Naive B cell (primary cell): ENCODE results near the gene AKAP12. TPM values are rescaled to one million over a fixed set of nuclear protein-coding genes. Genes with fewer than 3 reads are reported as not detected.
A peak's percentile ranks its signal among the peaks of the same experiment; 100 is the strongest.
"Not testable (repeated sequence)": the region's sequence is repeated elsewhere in the genome, so short reads cannot be mapped to it uniquely, and the experiment has no call there.

Source experiments
- ATAC-seq, 2 donors: fragments of 150-1000 bp; cut with Tn5 transposase; 2 replicates each; pipeline ENCODE4 v1.10.0; 2021; ENCODE audit warnings: low read depth in 2 of 2, mild to moderate bottlenecking in 2 of 2, moderate library complexity in 2 of 2
- DNase-seq: peaks from one replicate; pipeline ENCODE4 v3.0.0; 2022
- H3K27ac Mint-ChIP-seq, 6 donors: one replicate each; pipeline ENCODE4 v1.8.0; 2020 to 2022; ENCODE audit warnings: mild to moderate bottlenecking in 6 of 6, mixed read lengths in 6 of 6, moderate library complexity in 5 of 6, inconsistent platforms in 2 of 6
- H3K27me3 Mint-ChIP-seq, 3 donors: one replicate each; pipeline ENCODE4 v1.8.0; 2021 to 2022; ENCODE audit warnings: mixed read lengths in 3 of 3, mild to moderate bottlenecking in 1 of 3
- H3K36me3 Mint-ChIP-seq, 2 donors: one replicate each; pipeline ENCODE4 v1.8.0; 2020 to 2022; ENCODE audit warnings: mixed read lengths in 2 of 2, inconsistent platforms in 1 of 2, mild to moderate bottlenecking in 1 of 2
- H3K4me1 Mint-ChIP-seq, 3 donors: one replicate each; pipeline ENCODE4 v1.8.0; 2020 to 2022; ENCODE audit warnings: mixed read lengths in 3 of 3, inconsistent platforms in 1 of 3, mild to moderate bottlenecking in 1 of 3, moderate library complexity in 1 of 3
- H3K4me3 Mint-ChIP-seq, 8 donors: one replicate each; pipeline ENCODE4 v1.8.0; 2020 to 2022; ENCODE audit warnings: mild to moderate bottlenecking in 8 of 8, mixed read lengths in 8 of 8, moderate library complexity in 8 of 8, inconsistent platforms in 2 of 8
- H3K9me3 Mint-ChIP-seq, 7 donors: one replicate each; pipeline ENCODE4 v1.8.0; 2020 to 2022; ENCODE audit warnings: mixed read lengths in 7 of 7, mild to moderate bottlenecking in 5 of 7, inconsistent platforms in 2 of 7, moderate library complexity in 1 of 7
- polyA plus RNA-seq, 6 donors: library from polyadenylated mRNA; unstranded; fragments of 300-500 nt; fragmentation: Illumina TruSeq; gene quantifications; one replicate each; pipeline ENCODE4 v1.2.3, GENCODE V29; 2021; ENCODE audit warnings: low read depth in 6 of 6

The AKAP12 gene
- polyA plus RNA-seq, 6 donors from 2014 or later, result 0.04 to 0.19 (median 0.08) TPM; not detected in 3

DNA sequence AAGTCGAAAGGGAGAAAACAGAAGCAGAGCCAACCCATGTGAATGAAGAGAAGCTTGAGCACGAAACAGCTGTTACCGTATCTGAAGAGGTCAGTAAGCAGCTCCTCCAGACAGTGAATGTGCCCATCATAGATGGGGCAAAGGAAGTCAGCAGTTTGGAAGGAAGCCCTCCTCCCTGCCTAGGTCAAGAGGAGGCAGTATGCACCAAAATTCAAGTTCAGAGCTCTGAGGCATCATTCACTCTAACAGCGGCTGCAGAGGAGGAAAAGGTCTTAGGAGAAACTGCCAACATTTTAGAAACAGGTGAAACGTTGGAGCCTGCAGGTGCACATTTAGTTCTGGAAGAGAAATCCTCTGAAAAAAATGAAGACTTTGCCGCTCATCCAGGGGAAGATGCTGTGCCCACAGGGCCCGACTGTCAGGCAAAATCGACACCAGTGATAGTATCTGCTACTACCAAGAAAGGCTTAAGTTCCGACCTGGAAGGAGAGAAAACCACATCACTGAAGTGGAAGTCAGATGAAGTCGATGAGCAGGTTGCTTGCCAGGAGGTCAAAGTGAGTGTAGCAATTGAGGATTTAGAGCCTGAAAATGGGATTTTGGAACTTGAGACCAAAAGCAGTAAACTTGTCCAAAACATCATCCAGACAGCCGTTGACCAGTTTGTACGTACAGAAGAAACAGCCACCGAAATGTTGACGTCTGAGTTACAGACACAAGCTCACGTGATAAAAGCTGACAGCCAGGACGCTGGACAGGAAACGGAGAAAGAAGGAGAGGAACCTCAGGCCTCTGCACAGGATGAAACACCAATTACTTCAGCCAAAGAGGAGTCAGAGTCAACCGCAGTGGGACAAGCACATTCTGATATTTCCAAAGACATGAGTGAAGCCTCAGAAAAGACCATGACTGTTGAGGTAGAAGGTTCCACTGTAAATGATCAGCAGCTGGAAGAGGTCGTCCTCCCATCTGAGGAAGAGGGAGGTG, 112.9 kb downstream of the AKAP12 start:
- H3K27me3 Mint-ChIP-seq, result no peaks in the 10 kb centered on the region
- H3K4me3 Mint-ChIP-seq, result no peak overlapping the region
- H3K4me1 Mint-ChIP-seq, result peaks cover 0 to 5% (median 0%) of the 10 kb centered on the region in 3 donors
- H3K27ac Mint-ChIP-seq, result no peak overlapping the region
- DNase-seq (no peak), ATAC-seq (no peak)
- H3K36me3 Mint-ChIP-seq, result peaks cover 0 to 20% of the 10 kb centered on the region in 2 donors
- H3K9me3 Mint-ChIP-seq, result no peaks in the 10 kb centered on the region

DNA sequence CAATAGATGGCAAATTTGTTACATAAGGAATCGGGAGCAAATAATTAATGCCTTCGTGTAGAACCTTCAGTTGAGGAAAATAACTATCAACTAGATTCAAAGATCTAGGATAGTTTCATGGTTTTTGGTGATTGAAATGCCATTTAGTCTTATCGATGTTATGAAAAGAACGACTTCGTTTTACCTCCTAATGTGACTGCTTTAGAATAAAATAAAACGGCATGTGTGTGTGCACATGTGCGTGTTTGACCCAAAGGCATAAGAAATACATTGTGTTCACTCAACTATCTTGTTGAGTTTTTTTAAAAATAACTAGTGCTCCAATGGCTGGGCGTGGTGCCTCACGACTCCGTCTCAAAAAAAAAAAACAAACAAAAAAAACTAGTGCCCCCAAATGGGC, 114.0 kb downstream of the AKAP12 start:
- no peak overlapping the region for H3K27ac Mint-ChIP-seq
- no peak overlapping the region for H3K4me3 Mint-ChIP-seq
- ATAC-seq (no peak), DNase-seq (no peak)
- peaks cover 0 to 17% of the 10 kb centered on the region in 2 donors for H3K36me3 Mint-ChIP-seq
- H3K4me1 Mint-ChIP-seq, result peaks cover 0 to 4% (median 0%) of the 10 kb centered on the region in 3 donors
- H3K9me3 Mint-ChIP-seq, result no peaks in the 10 kb centered on the region
- H3K27me3 Mint-ChIP-seq, result no peaks in the 10 kb centered on the region

DNA sequence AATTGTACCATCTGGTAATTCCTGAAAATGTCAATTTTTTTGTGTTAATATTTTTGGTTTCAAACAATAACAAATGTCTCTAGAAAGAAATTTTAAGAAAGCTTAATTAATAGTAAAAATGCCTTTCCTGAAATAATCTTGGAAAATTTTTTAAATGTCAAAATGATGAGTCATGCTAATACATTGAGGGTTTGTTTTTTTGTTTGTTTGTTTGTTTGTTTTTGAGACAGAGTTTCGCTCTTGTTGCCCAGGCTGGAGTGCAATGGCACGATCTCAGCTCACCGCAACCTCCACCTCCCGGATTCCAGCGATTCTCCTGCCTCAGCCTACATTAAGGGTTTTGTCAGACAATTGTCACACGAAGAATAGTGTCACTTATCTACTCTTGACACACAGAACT, 117.2 kb downstream of the AKAP12 start:
- not testable (repeated sequence) for ATAC-seq, H3K4me3 Mint-ChIP-seq, DNase-seq, H3K4me1 Mint-ChIP-seq, H3K9me3 Mint-ChIP-seq, H3K27me3 Mint-ChIP-seq, H3K27ac Mint-ChIP-seq, H3K36me3 Mint-ChIP-seq

DNA sequence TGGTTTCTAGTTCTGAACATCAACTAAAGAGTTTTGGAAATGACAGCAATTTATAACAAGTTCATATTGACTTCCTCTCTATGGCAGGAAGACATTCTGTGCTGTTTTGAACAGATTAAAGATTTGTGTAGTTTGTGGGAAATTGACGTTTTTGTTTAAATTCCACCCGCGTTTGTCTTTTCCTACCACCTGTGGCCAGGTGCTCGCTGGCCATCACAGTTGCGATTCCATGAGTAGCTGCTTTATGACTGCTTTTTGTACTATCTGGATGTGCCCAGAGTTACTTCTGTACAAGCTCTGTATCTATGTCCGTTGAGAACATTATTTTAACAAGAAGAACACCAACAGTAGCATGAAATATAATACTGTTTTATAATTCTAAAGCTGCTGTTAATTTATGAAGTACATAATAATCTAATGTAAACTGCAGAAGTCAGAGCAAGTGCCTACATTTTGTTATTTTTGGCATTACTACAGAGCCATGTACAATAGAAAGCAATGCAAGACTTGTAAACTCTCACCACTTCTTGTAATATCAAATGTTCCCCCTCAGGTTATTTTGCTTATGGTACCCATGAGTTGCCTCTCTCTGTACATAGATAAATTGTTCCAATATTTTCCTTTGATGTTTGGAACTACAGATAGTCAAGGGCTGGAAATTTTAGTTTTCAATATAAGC, 118.1 kb downstream of the AKAP12 start:
- DNase-seq (no peak), ATAC-seq (no peak)
- no peaks in the 10 kb centered on the region for H3K9me3 Mint-ChIP-seq
- peaks cover 0 to 7% of the 10 kb centered on the region in 2 donors for H3K36me3 Mint-ChIP-seq
- no peak overlapping the region for H3K4me3 Mint-ChIP-seq
- H3K4me1 Mint-ChIP-seq, result no peaks in the 10 kb centered on the region
- no peaks in the 10 kb centered on the region for H3K27me3 Mint-ChIP-seq
- H3K27ac Mint-ChIP-seq, result no peak overlapping the region

DNA sequence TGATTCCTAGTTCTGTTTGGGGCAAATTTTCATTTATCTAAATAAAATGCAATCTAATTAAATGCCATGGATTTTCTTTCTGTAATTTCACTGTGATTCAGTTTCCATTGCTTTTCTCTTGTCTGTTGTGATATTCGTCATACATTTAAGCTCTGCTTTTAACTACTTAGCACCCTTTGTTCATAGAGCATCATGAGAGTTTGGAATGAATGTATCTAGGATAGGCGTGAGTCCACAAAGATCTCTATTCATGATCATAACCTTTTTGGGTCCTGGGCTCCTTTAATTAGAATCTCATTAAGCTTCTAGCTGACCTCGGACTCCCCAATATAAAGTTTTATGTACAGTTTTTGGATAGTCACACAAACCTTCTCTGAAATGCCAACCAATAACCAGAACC, 118.7 kb downstream of the AKAP12 start:
- ATAC-seq (no peak), DNase-seq (no peak)
- Mint-ChIP-seq H3K36me3 (peaks cover 0 to 7% of the 10 kb centered on the region in 2 donors), H3K27me3 (no peaks in the 10 kb centered on the region), H3K9me3 (no peaks in the 10 kb centered on the region), H3K27ac (no peak overlapping the region), H3K4me1 (no peaks in the 10 kb centered on the region), H3K4me3 (no peak overlapping the region)

DNA sequence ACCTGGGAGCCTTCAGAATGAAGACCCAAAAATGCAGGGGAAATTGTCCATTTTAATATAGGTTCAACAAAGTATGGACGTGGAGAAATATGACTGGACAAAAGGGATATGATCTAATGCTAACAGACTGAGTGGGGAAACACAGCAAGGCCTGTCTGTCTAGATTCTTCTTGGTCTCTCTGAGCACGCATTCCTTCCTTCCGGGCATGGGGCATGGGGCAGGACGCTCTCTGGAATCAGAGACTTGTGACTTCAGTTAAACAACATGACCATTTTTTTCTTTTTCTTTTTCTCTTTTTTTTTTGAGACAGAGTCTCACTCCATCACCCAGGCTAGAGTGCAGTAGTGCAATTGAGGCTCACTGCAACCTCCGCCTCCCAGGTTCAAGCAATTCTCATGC, 119.7 kb downstream of the AKAP12 start:
- ATAC-seq (no peak), DNase-seq (no peak)
- peaks cover 0 to 14% of the 10 kb centered on the region in 2 donors for H3K36me3 Mint-ChIP-seq
- no peak overlapping the region for H3K4me3 Mint-ChIP-seq
- H3K9me3 Mint-ChIP-seq, result no peaks in the 10 kb centered on the region
- no peaks in the 10 kb centered on the region for H3K4me1 Mint-ChIP-seq
- peak overlapping the region in 1 of 6 donors; percentile 26 for H3K27ac Mint-ChIP-seq
- no peaks in the 10 kb centered on the region for H3K27me3 Mint-ChIP-seq

DNA sequence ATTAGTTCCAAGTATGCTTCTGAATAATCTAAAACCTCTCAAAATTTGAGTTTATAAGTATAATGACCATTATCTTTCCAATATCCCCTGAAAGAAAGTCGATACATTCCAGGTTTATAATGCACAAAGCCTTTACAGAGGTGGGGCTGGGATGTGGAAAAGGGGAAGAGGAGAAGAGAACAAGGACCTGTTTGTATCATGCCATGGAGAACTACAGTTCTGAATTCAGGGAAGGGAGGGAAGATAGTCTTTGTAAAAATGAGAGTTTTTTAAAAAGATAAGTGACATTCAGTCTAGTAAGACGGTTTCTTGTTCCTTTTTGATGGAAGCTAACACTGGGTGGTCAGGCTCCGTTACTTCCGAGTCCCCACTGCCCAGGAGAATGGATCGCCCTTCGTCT, 125.5 kb downstream of the AKAP12 start:
- DNase-seq (no peak), ATAC-seq (no peak)
- H3K27ac Mint-ChIP-seq, result peak overlapping the region in 2 of 6 donors; percentile 24 to 62
- H3K36me3 Mint-ChIP-seq, result peaks cover 19 to 34% of the 10 kb centered on the region in 2 donors
- no peaks in the 10 kb centered on the region for H3K4me1 Mint-ChIP-seq
- H3K4me3 Mint-ChIP-seq, result no peak overlapping the region
- H3K27me3 Mint-ChIP-seq, result no peaks in the 10 kb centered on the region
- H3K9me3 Mint-ChIP-seq, result no peaks in the 10 kb centered on the region

DNA sequence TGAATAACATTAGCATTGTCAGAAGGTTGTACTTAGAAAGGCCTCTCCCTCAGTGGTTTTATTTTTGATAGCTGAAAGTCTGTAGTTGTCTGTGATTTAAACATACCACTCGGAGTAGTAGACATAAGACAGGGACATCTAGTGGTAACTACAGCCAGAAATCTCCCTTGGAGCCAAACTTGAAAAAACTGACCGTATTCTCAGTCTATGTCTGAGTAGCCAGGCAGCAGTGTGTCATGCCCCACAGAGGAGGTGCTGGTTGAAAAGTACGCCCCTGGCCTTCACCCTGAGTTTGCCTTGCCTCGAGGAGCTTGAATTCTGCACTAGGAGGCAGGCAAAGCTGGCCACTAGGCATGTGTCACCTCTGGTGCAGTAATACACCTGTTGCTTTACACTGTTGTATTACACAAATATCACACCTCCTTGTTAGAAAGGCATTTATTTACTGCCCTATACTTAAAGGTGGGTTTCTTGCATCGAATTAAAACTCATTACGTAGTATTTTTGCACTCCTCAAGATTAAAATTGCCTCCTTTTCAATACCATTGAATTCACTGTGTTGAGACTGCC, 130.8 kb downstream of the AKAP12 start:
- Mint-ChIP-seq H3K36me3 (peaks cover 28 to 33% of the 10 kb centered on the region in 2 donors), H3K4me3 (no peak overlapping the region), H3K27ac (no peak overlapping the region), H3K4me1 (peaks cover 21 to 31% (median 28%) of the 10 kb centered on the region in 3 donors), H3K9me3 (no peaks in the 10 kb centered on the region), H3K27me3 (no peaks in the 10 kb centered on the region)
- no peak for ATAC-seq
- no peak for DNase-seq

DNA sequence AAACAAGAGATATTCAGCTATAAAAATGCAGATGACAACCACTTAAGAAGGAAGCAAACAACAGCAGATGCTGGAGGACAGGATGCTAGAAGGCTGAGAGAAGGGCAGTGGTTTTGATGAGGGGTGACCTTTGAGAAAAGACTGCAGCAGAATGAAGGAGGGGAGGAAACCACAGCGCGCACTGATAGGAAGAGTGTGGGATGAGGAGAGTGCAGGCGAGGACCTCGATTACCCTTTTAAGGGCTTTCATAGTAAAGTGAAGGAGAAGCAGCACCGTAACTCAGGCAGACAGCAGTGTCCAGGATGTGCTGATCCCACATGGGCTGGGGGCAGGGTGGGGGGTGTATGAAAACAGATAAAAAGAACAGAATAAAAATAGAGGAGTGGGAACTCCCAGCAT, 132.4 kb downstream of the AKAP12 start:
- ATAC-seq, result no peak
- no peak overlapping the region for H3K4me3 Mint-ChIP-seq
- peak overlapping the region in 3 of 6 donors; percentile 30 to 76 (median 36) for H3K27ac Mint-ChIP-seq
- H3K9me3 Mint-ChIP-seq, result no peaks in the 10 kb centered on the region
- no peak for DNase-seq
- H3K27me3 Mint-ChIP-seq, result no peaks in the 10 kb centered on the region
- peaks cover 35 to 45% (median 44%) of the 10 kb centered on the region in 3 donors for H3K4me1 Mint-ChIP-seq
- H3K36me3 Mint-ChIP-seq, result peaks cover 19 to 22% of the 10 kb centered on the region in 2 donors

DNA sequence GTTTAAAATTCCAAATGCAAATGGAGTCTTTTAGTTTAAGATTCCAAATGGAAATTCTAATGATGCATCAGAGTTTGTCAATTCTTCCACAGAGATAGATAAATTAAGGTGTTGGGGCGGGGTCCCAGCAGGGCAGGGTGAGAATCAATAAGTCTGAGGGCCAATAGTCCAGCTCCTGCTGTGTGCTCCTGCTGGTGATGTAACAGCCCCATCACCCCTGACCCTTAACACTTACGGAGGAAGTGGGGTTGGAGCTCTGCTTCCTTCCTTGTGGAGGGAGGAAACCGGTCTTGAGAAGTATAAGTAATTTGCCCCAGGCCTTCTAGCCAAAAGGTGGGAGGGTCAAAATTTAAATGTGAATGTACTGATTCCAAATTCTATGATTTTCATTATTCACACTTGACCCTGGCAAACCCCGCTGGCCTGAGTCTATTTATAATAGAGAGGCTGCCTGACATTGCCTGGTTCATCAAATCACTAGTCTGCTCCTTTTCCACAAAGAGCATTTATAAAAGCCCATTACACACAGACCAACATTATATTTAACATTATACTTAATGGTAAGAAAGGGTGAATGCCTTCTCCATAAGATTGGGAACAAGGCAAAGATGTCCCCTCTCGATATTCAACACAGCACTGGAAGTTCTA, 134.4 kb downstream of the AKAP12 start:
- peaks cover 19 to 22% of the 10 kb centered on the region in 2 donors for H3K36me3 Mint-ChIP-seq
- DNase-seq (no peak), ATAC-seq (no peak)
- no peaks in the 10 kb centered on the region for H3K9me3 Mint-ChIP-seq
- peaks cover 43 to 53% (median 50%) of the 10 kb centered on the region in 3 donors for H3K4me1 Mint-ChIP-seq
- H3K27me3 Mint-ChIP-seq, result no peaks in the 10 kb centered on the region
- H3K4me3 Mint-ChIP-seq, result peak overlapping the region in 1 of 8 donors; percentile 35
- H3K27ac Mint-ChIP-seq, result no peak overlapping the region

DNA sequence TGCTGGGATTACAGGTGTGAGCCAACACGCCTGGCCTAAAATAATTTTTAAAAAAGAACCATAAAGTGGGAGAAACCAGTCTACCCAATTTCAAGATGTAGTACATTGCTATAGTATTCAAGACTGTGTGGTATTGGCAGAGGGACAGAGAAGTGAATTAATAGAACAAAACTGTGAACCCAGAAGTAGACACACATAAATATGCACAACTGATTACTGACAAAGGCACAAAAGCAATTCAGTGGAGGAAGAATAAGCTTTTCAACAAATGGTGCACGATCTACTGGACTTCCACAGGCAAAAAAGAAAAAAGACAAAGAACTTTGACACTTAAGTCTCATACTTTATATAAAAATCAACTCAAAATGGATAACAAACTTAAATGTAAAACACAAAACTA, 136.1 kb downstream of the AKAP12 start:
- H3K27ac Mint-ChIP-seq, result peak overlapping the region in 1 of 6 donors; percentile 34
- DNase-seq, result no peak
- no peaks in the 10 kb centered on the region for H3K27me3 Mint-ChIP-seq
- H3K4me3 Mint-ChIP-seq, result peak overlapping the region in 5 of 8 donors; percentile 10 to 76 (median 58)
- no peak for ATAC-seq
- no peaks in the 10 kb centered on the region for H3K9me3 Mint-ChIP-seq
- H3K36me3 Mint-ChIP-seq, result peaks cover 19 to 21% of the 10 kb centered on the region in 2 donors
- H3K4me1 Mint-ChIP-seq, result peaks cover 55 to 66% (median 64%) of the 10 kb centered on the region in 3 donors

DNA sequence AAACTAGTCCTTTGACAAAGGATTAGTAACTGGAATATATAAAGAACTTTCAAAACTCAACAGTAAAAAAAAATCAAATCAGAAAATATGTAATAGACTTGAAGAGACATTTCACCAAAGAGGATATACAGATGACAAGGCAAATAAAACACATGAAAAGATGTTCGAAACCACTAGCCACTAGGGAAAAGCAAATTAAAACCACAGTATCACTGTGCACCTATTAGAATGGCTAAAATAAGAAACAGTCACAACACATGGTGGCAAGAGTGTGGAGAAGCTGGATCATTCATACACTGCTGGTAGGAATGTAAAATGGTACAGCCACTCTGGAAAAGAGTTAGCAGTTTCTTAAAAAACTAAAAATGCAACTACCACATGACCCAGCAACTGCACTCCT, 136.7 kb downstream of the AKAP12 start:
- H3K4me1 Mint-ChIP-seq, result peaks cover 54 to 69% (median 66%) of the 10 kb centered on the region in 3 donors
- peaks cover 13 to 15% of the 10 kb centered on the region in 2 donors for H3K36me3 Mint-ChIP-seq
- H3K27ac Mint-ChIP-seq, result peak overlapping the region in 5 of 6 donors; percentile 34 to 96 (median 71)
- ATAC-seq (peak; percentile 43 to 48), DNase-seq (no peak)
- peak overlapping the region in 7 of 8 donors; percentile 4 to 78 (median 67) for H3K4me3 Mint-ChIP-seq
- no peaks in the 10 kb centered on the region for H3K9me3 Mint-ChIP-seq
- no peaks in the 10 kb centered on the region for H3K27me3 Mint-ChIP-seq

DNA sequence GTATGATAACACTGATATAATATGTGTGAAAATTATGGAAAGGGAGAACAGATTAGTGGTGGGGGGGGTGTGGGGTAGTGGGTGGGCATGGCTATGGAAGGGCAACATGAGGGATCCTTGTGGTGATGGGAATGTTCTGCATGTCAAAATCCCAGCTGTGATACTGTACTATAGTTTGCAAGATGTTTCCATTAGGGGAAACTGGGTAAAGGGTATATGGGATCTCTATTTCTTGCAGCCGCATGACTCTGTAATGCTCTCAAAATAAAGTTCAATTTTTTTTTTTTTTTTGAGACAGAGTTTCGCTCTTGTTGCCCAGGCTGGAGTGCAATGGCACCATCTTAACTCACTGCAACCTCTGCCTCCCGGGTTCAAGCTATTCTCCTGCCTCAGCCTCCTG, 137.3 kb downstream of the AKAP12 start:
- peaks cover 6 to 8% of the 10 kb centered on the region in 2 donors for H3K36me3 Mint-ChIP-seq
- DNase-seq, result no peak
- no peak for ATAC-seq
- H3K27me3 Mint-ChIP-seq, result no peaks in the 10 kb centered on the region
- peaks cover 51 to 67% (median 59%) of the 10 kb centered on the region in 3 donors for H3K4me1 Mint-ChIP-seq
- H3K9me3 Mint-ChIP-seq, result no peaks in the 10 kb centered on the region
- H3K4me3 Mint-ChIP-seq, result peak overlapping the region in 3 of 8 donors; percentile 39 to 73 (median 58)
- H3K27ac Mint-ChIP-seq, result no peak overlapping the region
